Fibroblast of peridontal ligament (primary cell): ENCODE data around the gene PDIA3.
"Not testable (repeated sequence)": the region's sequence is repeated elsewhere in the genome, so short reads cannot be mapped to it uniquely, and the experiment has no call there.

ENCODE experiments used
- DNase-seq: peaks from one replicate; pipeline ENCODE4 v3.0.0-alpha.2; 2010; ENCODE audit errors: extremely low read depth

Gene PDIA3

GRCh38 chr15:43776718-43777266 lies 30.6 kb downstream of the PDIA3 start, which contains the start of gene ELL3:
TSS of gene ELL3 (minus strand) at chr15:43776966. CDS start at chr15:43776901, 65 bp downstream.
- no peak for DNase-seq

- peak; percentile 71 for DNase-seq
Observed at GRCh38 chr15:43777267-43777914, 31.2 kb downstream of the PDIA3 start.

- no peak for DNase-seq
Observed at GRCh38 chr15:43779016-43779415, 32.8 kb downstream of the PDIA3 start.

- DNase-seq, result no peak
Observed at GRCh38 chr15:43789409-43789808, 43.2 kb downstream of the PDIA3 start.

GRCh38 chr15:43791993-43792760 lies 45.9 kb downstream of the PDIA3 start, which contains the start of gene SERF2:
TSS of gene SERF2 (plus strand) at chr15:43792320. CDS start at chr15:43792377, 57 bp downstream.
- DNase-seq, result peak; percentile 99

- peak; percentile 49 for DNase-seq
Observed at GRCh38 chr15:43792761-43793476, 46.7 kb downstream of the PDIA3 start.

GRCh38 chr15:43793647-43794046 lies 47.4 kb downstream of the PDIA3 start:
- no peak for DNase-seq

- DNase-seq, result peak; percentile 47
Observed at GRCh38 chr15:43794269-43795037, 48.2 kb downstream of the PDIA3 start.

- DNase-seq, result no peak
Observed at GRCh38 chr15:43795197-43795596, 49.0 kb downstream of the PDIA3 start.

GRCh38 chr15:43795997-43796396 lies 49.8 kb downstream of the PDIA3 start:
- DNase-seq, result no peak

- DNase-seq, result no peak
Observed at GRCh38 chr15:43796566-43796965, 50.3 kb downstream of the PDIA3 start.

- DNase-seq, result no peak
Observed at GRCh38 chr15:43799209-43799944, 53.1 kb downstream of the PDIA3 start.

- no peak for DNase-seq
Observed at GRCh38 chr15:43799945-43800285, 53.7 kb downstream of the PDIA3 start, which contains the start of gene SERINC4. TSS of gene SERINC4 (minus strand) at chr15:43800220. CDS start at chr15:43799986, 234 bp downstream.

GRCh38 chr15:43800286-43801141 lies 54.3 kb downstream of the PDIA3 start, which contains the start of gene HYPK:
TSS of gene HYPK (plus strand) at chr15:43800599. CDS start at chr15:43800623, 24 bp downstream.
- peak; percentile 85 for DNase-seq

GRCh38 chr15:43802676-43803075 lies 56.4 kb downstream of the PDIA3 start:
- not testable (repeated sequence) for DNase-seq

- no peak for DNase-seq
Observed at GRCh38 chr15:43808435-43808950, 62.3 kb downstream of the PDIA3 start.

- no peak for DNase-seq
Observed at GRCh38 chr15:43808960-43809678, 62.9 kb downstream of the PDIA3 start.

GRCh38 chr15:43815064-43815463 lies 68.8 kb downstream of the PDIA3 start:
- DNase-seq, result not testable (repeated sequence)

- no peak for DNase-seq
Observed at GRCh38 chr15:43821505-43821904, 75.3 kb downstream of the PDIA3 start.
